GM21723 (cell line): ENCODE results near the gene SEC24B.
"Not testable (repeated sequence)": the region's sequence is repeated elsewhere in the genome, so short reads cannot be mapped to it uniquely, and the experiment has no call there.

Experiments used
- ATAC-seq: cut with Tn5 transposase; IDR thresholded peaks from one replicate; pipeline ENCODE4 v1.9.1; 2021; ENCODE audit warnings: mild to moderate bottlenecking, moderate library complexity; ENCODE audit not compliant: unreplicated experiment

SEC24B gene

GRCh38 chr4:109497511-109497910 is 63.9 kb downstream of the SEC24B start:
- no peak for ATAC-seq

GRCh38 chr4:109499513-109499912 is 65.9 kb downstream of the SEC24B start:
- no peak for ATAC-seq

- no peak for ATAC-seq
These were observed 73.3 kb downstream of the SEC24B start for GRCh38 chr4:109506890-109507289.

GRCh38 chr4:109510687-109511086 is 77.1 kb downstream of the SEC24B start:
- no peak for ATAC-seq

- no peak for ATAC-seq
These were observed 77.8 kb downstream of the SEC24B start for GRCh38 chr4:109511414-109511813.

GRCh38 chr4:109513368-109513767 is 79.8 kb downstream of the SEC24B start:
- ATAC-seq, result not testable (repeated sequence)

- ATAC-seq, result no peak
These were observed 98.6 kb downstream of the SEC24B start for GRCh38 chr4:109532182-109532581.

- ATAC-seq, result no peak
These were observed 111.8 kb downstream of the SEC24B start for GRCh38 chr4:109545401-109545800.

GRCh38 chr4:109547394-109547793 is 113.8 kb downstream of the SEC24B start:
- ATAC-seq, result no peak

GRCh38 chr4:109548655-109549054 is 115.0 kb downstream of the SEC24B start:
- no peak for ATAC-seq

GRCh38 chr4:109552237-109552636 is 118.6 kb downstream of the SEC24B start:
- ATAC-seq, result no peak

- ATAC-seq, result no peak
These were observed 119.5 kb downstream of the SEC24B start for GRCh38 chr4:109553130-109553529.

GRCh38 chr4:109554971-109555370 is 121.4 kb downstream of the SEC24B start:
- no peak for ATAC-seq

GRCh38 chr4:109557433-109557832 is 123.8 kb downstream of the SEC24B start:
- ATAC-seq, result no peak

GRCh38 chr4:109558095-109558494 is 124.5 kb downstream of the SEC24B start:
- not testable (repeated sequence) for ATAC-seq

- peak; percentile 32 for ATAC-seq
These were observed 126.0 kb downstream of the SEC24B start for GRCh38 chr4:109559625-109559982.

- ATAC-seq, result peak; percentile 90
These were observed 126.5 kb downstream of the SEC24B start, which contains the start of gene MCUB for GRCh38 chr4:109559983-109560686. Gene MCUB (plus strand): TSS chr4:109560246. CDS start chr4:109560338, 92 bp downstream.

GRCh38 chr4:109560687-109561461 is 127.3 kb downstream of the SEC24B start:
- peak; percentile 65 for ATAC-seq

- ATAC-seq, result no peak
These were observed 129.0 kb downstream of the SEC24B start for GRCh38 chr4:109562457-109563239.

GRCh38 chr4:109571494-109571893 is 137.9 kb downstream of the SEC24B start:
- no peak for ATAC-seq

GRCh38 chr4:109572154-109572553 is 138.5 kb downstream of the SEC24B start:
- no peak for ATAC-seq
